ENCODE results near the gene UTP4.

UTP4 gene

DNA sequence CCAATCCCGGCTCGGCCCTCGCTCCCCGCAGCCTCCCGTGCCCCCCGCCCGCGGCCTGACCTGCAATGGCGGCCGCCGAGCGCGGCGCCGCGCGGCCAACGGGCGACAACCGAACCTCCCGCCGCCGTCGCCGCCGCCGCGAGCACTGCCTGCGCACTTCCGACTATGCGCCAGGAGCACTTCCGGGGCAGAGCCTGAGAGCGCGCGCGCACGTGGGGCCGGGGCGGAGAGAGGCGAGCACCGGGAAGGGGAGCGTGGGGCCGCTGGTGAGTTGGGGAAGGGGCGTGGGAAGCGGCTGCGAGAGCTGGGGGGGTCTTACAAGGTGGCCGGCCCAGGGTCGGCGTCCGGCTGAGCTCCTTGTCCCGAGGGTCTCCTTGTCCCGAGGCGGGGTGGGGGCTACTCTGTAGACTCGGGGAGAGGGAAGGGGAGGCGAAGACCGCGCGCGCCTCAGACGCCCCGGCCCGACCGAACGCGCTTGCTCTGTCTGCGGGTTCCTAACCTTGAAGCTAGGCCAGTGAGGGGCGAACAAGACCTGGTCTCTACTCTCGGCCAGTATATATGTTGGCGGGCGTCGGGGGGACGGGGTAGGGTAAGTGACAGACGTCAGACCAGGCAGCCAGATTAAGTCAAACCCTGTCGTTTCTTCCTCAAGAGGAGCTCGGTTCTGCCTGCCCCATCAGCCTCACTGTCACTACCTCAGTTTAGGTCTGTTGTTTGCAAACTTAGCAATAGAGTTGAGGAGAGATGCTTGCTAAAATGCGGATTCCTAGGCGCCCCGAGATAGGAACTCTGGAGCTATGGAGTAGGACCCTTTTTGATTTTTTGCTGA is at the start of gene UTP4, which contains the start of gene CHTF8:
TSS of gene UTP4 (plus strand) at position 226 of the 829 bp plus-strand sequence. CDS start 811 bp downstream, outside the sequence.
TSS of gene CHTF8 (minus strand) at position 165 of the 829 bp plus-strand sequence. CDS start 11,130 bp downstream, outside the sequence.
- in situ Hi-C loops (cut with HindIII; ENCODE audit: low sequenced_read_pairs): loop anchor here (10.0 kb wide), 1 partner anchor 172 kb away; no protein-coding TSS in a partner anchor

DNA sequence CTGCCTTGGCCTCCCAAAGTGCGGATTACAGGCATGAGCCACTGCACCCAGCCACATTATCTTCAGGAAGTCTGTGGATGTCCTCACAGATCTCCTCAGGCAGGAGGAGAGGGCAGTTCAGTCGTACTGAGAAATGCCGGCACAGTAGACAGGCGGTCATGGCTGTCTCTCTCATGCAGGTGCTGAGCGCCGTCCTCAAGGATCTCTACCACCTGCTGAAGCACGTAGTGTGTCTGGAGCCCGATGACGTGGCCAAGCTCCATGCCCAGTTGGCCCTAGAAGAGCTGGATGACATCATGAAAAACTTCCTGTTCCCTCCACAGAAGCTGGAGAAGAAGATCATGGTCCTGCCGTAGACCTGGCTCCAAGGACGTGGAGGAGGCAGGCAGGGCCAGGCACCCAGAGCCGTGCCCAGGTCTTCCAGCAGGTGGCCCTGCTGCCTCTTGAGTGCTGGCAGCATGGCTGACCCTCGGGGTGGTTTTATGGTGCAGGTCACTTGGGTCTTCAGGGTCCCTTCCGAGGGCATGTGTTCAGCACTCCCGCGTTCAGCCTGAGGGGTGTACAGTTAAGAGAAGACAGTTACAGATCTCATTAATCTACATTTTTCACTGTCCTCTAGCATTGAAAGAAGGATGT is 49.0 kb upstream of the UTP4 start:
- in situ Hi-C loops (cut with HindIII; ENCODE audit: low sequenced_read_pairs): no loop called here

DNA sequence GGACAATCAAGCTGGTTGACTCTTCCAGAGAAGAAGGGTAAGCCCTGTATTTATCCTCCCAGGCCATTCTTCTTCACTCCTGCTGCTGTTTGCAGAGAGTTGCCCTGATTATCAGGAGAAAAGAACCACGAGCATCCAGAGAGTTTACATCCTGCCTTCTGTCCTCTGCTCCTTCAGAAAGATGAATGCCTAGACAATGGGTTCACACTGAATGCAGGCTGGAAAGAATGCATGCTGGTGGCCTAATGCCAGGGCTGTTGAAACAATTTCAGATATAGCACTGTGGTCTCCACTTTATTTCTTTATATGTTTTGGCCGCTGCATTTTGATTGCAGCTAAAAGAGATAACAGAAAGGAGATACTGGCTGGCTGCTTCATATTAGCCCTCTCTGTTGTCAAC is 48.2 kb upstream of the UTP4 start:
- in situ Hi-C loops (cut with HindIII; ENCODE audit: low sequenced_read_pairs): no loop called here

DNA sequence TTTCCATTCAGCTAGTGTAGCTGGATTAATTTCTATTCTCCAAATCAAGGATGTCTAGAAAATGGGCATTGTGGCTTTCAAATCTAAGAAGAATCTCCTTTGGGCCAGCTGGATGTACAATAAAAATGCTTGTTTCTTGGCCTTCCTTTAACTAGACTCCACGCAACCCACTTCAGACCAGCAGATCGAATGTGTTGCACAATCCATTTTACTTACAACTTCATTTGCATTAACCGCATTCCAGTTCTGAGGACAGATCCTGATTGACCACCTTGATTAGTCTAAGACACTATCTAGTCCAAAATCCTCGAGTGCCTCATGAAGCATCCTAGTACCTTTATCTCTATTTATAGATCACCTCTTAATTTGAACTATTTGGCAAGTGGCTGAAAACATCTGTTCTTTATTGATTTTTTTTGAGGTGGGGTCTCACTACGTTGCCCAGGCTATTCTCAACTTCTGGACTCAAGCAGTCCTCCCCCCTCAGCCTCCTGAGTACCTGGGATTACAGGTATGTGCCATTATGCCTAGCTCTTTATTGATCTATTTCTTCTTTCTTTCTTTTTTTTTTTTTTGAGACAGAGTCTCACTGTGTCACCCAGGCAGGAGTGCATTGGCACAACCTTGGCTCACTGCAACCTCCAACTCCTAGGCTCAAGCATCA is 47.3 kb upstream of the UTP4 start:
- in situ Hi-C loops (cut with HindIII; ENCODE audit: low sequenced_read_pairs): loop anchor here (5.0 kb wide), 1 partner anchor 93 kb away; no protein-coding TSS in a partner anchor

DNA sequence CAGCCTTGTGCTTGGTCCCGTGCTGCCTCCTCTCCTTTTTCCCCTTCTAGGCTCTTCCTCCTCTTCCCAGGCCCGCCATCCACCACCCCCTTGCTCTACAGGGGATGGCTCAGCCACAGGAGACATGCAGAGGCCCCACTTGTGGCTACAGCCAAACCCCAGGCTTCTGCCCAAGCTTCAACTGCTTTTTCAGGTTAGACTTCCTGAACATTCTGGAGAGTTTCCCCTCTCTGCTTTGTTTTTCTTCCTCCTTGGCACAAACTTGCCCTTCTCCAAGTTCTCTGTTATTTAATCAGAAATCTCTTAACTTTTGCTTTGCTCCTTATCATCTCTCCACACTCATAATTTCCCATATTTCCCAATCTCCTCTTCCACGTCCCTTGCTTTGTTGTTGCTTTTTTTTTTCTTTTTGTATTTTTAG is 45.3 kb upstream of the UTP4 start:
- in situ Hi-C loops (cut with HindIII; ENCODE audit: low sequenced_read_pairs): loop anchor here (5.0 kb wide), 1 partner anchor 95 kb away; no protein-coding TSS in a partner anchor

DNA sequence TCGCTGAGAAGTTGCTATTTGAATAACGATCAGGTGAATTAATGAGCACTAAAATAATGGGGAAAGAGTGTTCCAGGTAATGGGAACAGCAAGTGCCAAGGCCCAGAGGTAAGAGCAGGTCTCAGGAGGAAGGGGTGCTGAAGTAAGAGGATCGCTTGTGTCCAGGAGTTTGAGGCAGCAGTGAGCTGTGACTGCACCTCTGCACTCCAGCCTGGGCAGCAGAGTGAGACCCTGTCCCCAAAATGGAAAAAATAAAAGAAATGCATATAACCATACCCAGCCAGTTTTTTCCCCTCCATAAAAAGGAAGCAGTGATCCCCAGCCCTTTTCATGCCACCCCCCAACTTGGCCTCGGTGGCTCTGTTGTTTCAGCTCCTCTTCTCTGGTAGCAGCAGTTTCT is 43.8 kb upstream of the UTP4 start:
- in situ Hi-C loops (cut with HindIII; ENCODE audit: low sequenced_read_pairs): loop anchor here (5.0 kb wide), 1 partner anchor 96 kb away; no protein-coding TSS in a partner anchor

DNA sequence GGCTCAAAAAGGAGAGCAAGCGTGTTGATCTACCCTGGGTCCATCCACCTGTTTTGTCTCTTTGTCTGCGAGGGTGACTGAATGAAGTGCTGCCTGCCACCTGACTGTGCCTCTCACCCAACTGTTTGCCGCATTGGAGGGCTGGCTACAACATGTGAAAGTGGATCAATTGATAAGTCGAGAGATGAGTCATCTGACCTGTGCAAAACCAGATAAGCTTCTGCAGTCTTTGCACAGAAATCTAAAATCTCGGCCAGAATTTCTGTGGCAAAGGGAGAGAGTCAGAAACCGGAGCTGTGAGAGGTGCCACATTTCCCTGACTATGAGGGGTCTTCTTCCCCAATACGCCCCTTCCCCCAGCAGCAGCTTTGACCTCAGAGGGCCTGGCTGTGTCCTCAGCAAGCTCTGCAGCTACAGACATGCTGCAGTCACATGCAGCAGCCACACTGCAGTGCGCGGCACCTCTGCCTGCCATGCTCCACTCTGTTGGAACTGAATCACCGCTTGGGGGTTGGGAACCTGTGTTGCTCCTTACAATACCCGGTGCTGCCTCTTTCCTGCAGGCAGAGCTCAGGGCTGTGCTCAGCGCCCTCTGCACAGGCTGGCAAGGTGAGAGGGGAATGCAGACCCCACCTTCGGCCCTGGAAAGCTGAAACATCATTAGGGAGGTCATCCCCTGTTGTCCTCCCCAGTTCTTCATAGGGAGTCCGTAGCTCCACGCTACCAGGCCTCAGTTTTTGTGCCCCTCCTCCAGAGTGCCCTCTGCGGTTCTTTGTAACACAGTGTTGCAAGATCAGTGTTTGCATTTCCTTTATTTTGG is 43.1 kb upstream of the UTP4 start:
- in situ Hi-C loops (cut with HindIII; ENCODE audit: low sequenced_read_pairs): loop anchor here (5.0 kb wide), 1 partner anchor 97 kb away; no protein-coding TSS in a partner anchor

DNA sequence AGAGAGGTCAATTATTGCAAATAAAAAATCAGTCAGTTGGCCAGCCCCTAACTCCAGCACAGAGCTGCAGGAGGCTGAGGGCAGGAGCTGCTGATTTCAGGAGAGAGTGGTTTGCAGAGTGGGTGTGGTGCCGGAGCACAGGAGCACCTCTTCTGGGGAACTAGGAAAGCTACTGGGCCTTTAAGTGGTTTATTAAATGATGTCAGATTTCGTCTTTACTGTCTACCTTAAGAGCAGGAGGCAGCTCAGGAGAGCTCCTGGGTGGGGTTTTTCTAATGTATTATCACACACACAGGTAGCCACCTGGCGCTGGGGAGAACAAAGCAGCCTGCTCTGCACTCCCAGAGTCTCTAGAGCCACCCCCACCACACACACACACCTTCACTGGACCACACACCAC is 38.5 kb upstream of the UTP4 start:
- in situ Hi-C loops (cut with HindIII; ENCODE audit: low sequenced_read_pairs): loop anchor here (5.0 kb wide), 1 partner anchor 57 kb away; no protein-coding TSS in a partner anchor

DNA sequence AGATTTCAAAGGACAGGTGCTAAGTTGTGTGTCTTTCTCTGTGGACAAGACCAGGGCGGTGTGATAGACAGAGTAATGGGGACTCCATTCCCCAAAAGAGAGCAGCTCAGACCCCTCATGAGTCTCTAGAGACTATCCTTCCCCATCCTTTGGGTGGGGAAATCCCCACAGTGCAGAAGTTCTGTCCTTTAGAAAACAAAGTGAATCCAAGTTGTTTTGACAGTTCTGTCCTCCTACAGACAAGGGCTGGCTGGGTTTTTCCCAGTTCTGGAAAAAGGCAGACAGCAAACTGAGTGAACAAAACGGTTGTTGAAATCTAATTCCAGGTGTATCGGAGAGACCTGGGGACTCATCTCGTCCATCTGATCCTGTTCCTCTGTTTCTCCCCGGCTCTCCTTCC is 37.9 kb upstream of the UTP4 start:
- in situ Hi-C loops (cut with HindIII; ENCODE audit: low sequenced_read_pairs): loop anchor here (5.0 kb wide), 1 partner anchor 57 kb away; no protein-coding TSS in a partner anchor

DNA sequence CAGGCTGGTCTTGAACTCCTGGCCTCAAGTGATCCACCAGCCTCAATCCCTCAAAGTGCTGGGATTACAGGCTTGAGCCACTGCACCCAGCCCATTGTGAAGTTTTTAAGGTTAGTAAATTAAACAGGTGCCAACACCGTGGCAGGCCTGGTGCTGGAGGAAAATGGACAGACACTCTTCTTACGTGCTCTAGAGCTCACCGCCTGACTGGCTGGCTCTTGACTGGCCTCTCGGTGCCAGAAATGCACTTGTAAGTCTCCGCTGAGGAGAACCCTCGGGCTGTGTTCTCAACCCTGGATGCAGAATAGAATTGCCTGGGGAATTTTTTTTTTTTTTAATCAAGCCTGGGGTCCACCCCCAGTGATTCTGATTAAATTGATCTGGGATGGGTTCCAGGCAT is 37.3 kb upstream of the UTP4 start:
- in situ Hi-C loops (cut with HindIII; ENCODE audit: low sequenced_read_pairs): no loop called here

DNA sequence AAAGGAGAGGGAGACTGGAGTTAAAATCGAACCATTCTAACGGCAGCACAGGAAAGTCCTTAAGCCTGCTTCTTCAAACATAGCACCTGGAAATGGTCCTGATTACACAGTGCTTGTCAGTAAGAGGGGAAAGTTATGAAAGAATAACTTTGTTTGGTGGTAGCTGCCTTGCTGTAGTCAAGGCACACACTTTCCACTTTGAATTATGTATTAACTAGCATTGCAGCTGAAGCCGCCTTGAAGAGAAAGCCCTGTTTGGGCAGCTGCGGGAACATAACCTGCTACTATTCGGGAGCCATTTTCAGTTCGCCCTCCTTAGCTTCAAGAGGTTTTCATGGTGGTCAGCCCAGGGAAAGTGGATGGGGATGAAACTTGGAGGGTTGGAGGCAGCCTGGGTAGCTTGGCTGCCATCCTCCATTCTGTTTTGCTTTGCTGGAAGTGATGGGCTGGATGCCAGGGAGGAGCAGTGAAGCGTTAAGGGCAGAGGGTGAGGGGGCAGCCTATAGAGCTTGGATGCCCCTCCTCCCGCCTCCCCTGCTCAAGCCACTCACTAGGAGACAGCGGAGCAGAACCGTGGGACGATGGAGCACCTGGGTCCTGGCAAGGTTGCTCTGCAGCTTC is 32.3 kb upstream of the UTP4 start:
- in situ Hi-C loops (cut with HindIII; ENCODE audit: low sequenced_read_pairs): loop anchor here (10.0 kb wide), 1 partner anchor 185 kb away; no protein-coding TSS in a partner anchor

DNA sequence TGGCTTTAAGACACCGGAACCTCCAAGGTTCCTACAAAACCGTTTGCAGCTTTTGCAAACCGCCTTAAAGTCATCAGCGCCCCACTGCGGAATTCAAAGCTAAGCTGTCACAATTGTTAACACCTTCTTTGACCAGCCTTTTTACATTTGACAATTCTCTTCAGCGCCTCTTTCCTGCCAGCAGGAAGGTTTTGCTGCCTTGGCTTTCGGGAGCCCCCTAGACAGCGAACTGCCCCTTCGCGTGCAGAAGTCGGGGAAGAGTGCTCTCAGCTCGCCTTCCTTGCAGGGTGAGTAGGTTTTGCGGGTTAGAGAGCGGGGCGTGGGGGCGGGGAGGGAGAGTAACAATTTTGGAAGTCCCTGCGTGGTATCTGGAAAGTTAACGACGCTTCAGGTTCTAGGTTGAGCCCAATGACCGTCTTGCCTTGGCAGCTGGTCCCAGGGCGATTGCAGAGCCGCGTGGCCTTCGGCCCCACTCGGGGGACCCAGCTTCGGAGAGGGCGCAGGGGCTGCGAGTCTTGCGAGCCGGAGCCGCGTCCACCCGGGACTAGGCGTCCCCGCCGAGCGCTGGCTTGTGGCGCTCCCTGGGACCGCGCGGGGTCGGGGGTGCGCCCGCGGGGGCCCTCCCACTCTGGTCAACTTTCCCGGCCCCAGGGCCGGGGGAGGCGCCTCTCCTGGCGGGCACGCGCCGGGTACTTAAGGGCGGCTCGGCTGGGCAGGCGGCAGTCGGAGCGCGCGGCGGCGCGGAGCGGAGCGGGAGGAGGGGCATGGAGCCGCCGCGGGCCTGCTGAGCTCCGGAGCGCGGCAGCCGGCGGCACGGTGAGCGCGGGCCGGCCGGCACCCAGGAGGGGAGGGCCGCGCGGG is 26.7 kb upstream of the UTP4 start, which contains the start of gene HAS3:
TSS of gene HAS3 (plus strand) at position 153 of the 861 bp plus-strand sequence. CDS start 3,743 bp downstream, outside the sequence.
- in situ Hi-C loops (cut with HindIII; ENCODE audit: low sequenced_read_pairs): loop anchor here (5.0 to 10.0 kb wide), 2 partner anchors 191 to 283 kb away; no protein-coding TSS in a partner anchor

DNA sequence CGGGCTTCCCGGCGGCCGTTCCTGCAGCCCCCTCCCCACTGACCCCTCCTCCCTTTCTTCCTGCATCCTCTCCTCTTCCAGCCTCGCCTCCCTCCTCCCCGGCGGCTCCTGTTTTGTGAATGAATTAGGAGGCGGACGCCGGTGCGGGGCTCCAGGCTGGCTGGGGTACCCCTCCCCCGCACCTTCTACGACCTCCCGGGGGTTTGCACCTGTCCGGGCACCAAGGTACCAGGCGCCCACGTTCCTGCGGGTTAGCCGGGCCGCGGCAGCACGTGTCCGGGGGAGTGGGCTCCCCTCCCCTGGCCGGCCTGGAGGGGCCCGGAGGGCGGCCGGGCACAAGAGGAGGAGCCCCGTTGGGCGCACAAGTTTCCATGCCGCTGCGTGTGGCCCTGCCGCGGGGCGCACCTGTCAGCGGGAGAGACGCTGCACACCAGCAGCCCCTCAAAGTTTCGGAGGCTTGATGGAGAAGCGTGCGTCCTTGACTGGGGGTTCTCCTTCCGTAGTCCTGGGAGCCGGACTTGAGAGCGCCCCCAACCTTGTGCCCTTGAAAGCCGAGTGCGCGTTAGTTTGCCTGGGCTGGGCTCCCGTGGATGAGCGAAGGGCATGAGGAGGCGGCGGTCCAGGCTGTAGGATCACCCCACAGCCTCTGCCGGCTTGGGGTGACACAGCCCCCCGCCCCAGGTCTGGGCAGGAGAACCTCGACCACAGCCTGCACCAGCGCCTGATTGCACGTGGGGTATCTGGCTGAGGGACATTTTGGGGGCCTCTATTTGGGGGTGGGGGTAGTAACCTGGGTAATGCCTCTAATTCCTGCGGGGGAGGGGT is 25.7 kb upstream of the UTP4 start:
- in situ Hi-C loops (cut with HindIII; ENCODE audit: low sequenced_read_pairs): loop anchor here (5.0 to 10.0 kb wide), 2 partner anchors 192 to 284 kb away; no protein-coding TSS in a partner anchor

DNA sequence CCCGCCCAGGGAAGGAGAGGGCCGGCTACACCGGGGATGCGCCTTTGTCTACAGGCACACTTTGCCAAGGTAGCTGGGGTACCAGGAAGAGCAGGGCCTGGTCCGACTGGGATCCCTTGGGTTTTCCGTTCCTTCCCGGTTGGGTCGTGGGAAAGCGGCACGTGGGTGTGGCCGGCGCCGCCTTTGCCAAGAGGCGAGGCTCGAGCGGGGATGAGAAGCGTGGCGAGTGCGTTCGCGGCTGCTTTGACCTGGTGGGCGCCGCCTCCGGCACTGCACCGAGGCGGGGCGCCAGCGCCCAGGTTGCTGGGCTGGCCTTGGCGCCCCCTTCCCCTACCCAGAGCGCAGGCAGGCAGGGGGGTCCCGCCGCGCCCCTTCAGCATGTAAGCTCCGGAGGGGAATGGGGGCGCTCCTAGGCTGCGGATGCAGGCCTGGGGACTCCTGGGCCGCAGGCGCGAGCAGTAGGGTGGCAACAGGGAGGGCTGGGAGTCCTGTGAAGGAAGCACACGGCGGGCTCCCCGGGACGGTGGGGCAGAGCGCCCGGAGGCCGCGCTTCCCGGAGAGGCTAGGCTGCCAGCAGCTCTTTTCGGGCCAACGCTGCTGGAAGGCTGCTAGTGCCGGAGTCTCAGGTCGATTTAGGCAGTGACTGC is 25.0 kb upstream of the UTP4 start:
- in situ Hi-C loops (cut with HindIII; ENCODE audit: low sequenced_read_pairs): loop anchor here (5.0 to 10.0 kb wide), 2 partner anchors 193 to 285 kb away; no protein-coding TSS in a partner anchor

DNA sequence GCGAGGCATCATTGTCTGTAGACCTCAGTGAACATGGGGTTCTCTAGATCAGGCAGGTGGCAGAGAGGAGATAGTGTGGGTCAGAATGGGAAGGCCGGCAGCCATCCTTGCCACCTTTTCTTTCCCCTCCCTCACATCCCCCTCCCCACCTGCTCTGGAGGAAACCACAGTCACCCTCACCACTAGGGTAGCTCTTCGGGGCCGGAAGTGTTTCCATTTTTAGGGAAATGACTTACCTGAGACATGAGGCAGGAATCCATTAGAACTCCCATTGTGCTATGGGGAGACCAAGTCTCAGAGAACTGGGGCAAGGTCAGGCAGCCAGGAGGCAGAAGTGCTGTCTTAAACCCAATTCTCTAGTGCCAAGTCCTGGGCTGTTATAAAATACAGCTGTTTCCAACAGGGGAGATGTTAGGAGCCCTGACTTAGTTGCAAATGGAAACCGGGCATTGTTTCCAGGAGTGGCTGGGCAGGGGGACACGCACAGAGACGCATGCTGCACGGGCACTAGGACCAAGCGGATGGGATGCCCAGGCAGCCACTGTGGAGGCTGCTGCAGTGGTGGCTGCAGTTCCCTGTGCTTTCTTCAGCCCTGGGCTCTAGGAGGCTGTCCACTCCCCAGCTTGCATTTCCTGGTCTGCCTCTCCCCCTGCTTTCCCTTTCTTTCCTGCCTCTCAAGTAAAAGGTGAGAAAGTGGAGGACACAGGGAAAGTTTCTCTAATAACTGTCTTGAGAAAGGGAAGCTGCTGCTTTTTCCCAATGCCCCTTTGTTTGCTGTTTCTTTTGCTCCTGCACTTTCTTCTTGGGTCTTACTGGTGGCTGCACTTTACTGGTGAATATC is 24.2 kb upstream of the UTP4 start:
- in situ Hi-C loops (cut with HindIII; ENCODE audit: low sequenced_read_pairs): loop anchor here (5.0 to 10.0 kb wide), 2 partner anchors 193 to 286 kb away; no protein-coding TSS in a partner anchor

DNA sequence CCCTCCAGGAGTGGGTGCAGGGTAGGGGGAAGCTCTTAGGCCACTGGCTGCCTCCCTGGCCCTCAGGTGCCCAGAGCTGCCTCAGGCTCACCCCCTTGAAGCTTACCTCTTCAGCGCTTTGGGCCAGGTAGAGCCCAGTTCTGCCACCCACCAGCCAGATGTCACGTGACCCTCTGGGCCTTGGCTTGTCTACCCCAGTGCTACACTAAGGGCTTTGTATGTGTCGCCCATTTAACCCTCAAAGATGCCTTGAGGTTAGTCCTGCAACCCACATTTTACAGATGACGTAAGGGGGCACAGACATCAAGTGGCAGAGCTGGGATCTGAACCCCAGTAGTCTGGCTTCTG is 23.6 kb upstream of the UTP4 start:
- in situ Hi-C loops (cut with HindIII; ENCODE audit: low sequenced_read_pairs): loop anchor here (5.0 to 10.0 kb wide), 2 partner anchors 194 to 287 kb away; no protein-coding TSS in a partner anchor

All from endothelial cell of hepatic sinusoid (primary cell).